Mesendoderm (in vitro differentiated cells): ENCODE data around the gene UQCRFS1.
"Not testable (repeated sequence)": the region's sequence is repeated elsewhere in the genome, so short reads cannot be mapped to it uniquely, and the experiment has no call there.

Experiments
- DNase-seq: peaks from one replicate; pipeline ENCODE4 v3.0.0; 2013
- H2AK5ac ChIP-seq: 2 replicates; pipeline ENCODE4 v1.6.1; 2013; ENCODE audit warnings: low read length, inconsistent platforms
- H2BK120ac ChIP-seq: 2 replicates; pipeline ENCODE4 v1.6.1; 2013; ENCODE audit warnings: low read depth, mild to moderate bottlenecking, low read length, moderate library complexity, mixed read lengths
- H2BK15ac ChIP-seq: replicated peaks from 2 replicates; pipeline ENCODE4 v1.6.1; 2013; ENCODE audit warnings: low read depth, mild to moderate bottlenecking, moderate library complexity
- H2BK5ac ChIP-seq: 2 replicates; pipeline ENCODE4 v1.6.1; 2013; ENCODE audit warnings: low read length, inconsistent platforms
- H3K18ac ChIP-seq: 2 replicates; pipeline ENCODE4 v1.6.1; 2013; ENCODE audit warnings: mild to moderate bottlenecking, low read length, mixed read lengths
- H3K23ac ChIP-seq: one replicate; pipeline ENCODE4 v1.6.1; 2013; ENCODE audit warnings: low read length
- H3K27ac ChIP-seq: 2 replicates; pipeline ENCODE4 v1.5.1; 2013; ENCODE audit warnings: low read depth, mild to moderate bottlenecking, inconsistent platforms, low read length, moderate library complexity
- H3K27me3 ChIP-seq: 2 replicates; pipeline ENCODE4 v1.6.1; 2013; ENCODE audit warnings: low read length, control low read depth, mild to moderate bottlenecking, inconsistent platforms; ENCODE audit not compliant: insufficient read depth, poor library complexity
- H3K36me3 ChIP-seq: 2 replicates; pipeline ENCODE4 v1.6.1; 2013; ENCODE audit warnings: low read length, inconsistent platforms; ENCODE audit not compliant: control insufficient read depth, insufficient read depth
- H3K4ac ChIP-seq: one replicate; pipeline ENCODE4 v1.6.1; 2013; ENCODE audit warnings: low read depth, mild to moderate bottlenecking, low read length, moderate library complexity
- H3K4me1 ChIP-seq: 2 replicates; pipeline ENCODE4 v1.6.1; 2013; ENCODE audit warnings: low read depth, low read length, inconsistent platforms; ENCODE audit not compliant: control insufficient read depth
- H3K4me2 ChIP-seq: 2 replicates; pipeline ENCODE4 v1.6.1; 2013; ENCODE audit warnings: low read length
- H3K4me3 ChIP-seq: 2 replicates; pipeline ENCODE4 v1.5.1; 2013; ENCODE audit warnings: mild to moderate bottlenecking, low read length
- H3K56ac ChIP-seq: one replicate; pipeline ENCODE4 v1.6.1; 2013; ENCODE audit warnings: low read length
- H3K79me1 ChIP-seq: 2 replicates; pipeline ENCODE4 v1.6.1; 2013; ENCODE audit warnings: low read length, inconsistent platforms
- H3K79me2 ChIP-seq: 2 replicates; pipeline ENCODE4 v1.6.1; 2013; ENCODE audit warnings: mild to moderate bottlenecking, low read length; ENCODE audit not compliant: control insufficient read depth, insufficient read depth
- H3K9ac ChIP-seq: 2 replicates; pipeline ENCODE4 v1.6.1; 2013; ENCODE audit warnings: low read length, inconsistent platforms
- H4K5ac ChIP-seq: one replicate; pipeline ENCODE4 v1.6.1; 2013; ENCODE audit warnings: low read length
- H4K8ac ChIP-seq: one replicate; pipeline ENCODE4 v1.6.1; 2013; ENCODE audit warnings: low read depth, mild to moderate bottlenecking, control low read depth, low read length, moderate library complexity
- WGBS: extraction: QIAGEN DNeasy Blood & Tissue Kit; methylation state at CpG from one replicate; pipeline ENCODE4 v1.1.7; 2013; ENCODE audit warnings: low lambda C conversion rate, missing lambda C conversion rate; ENCODE audit not compliant: insufficient coverage; ENCODE audit errors: extremely low coverage; 5-methylcytosine and 5-hydroxymethylcytosine counted together

Gene UQCRFS1

GRCh38 chr19:29256516-29256915, 43.6 kb upstream of the UQCRFS1 start:
- H3K27ac ChIP-seq: no peak overlapping the region
- no peak overlapping the region for H3K23ac ChIP-seq
- no peak overlapping the region for H4K8ac ChIP-seq
- H3K18ac ChIP-seq: no peak overlapping the region
- H3K79me1 ChIP-seq: no peaks in the 10 kb centered on the region
- H3K9ac ChIP-seq: no peak overlapping the region
- H2BK15ac ChIP-seq: no peak overlapping the region
- no peak overlapping the region for H3K4ac ChIP-seq
- no peak overlapping the region for H3K4me2 ChIP-seq
- no peak overlapping the region for H3K4me3 ChIP-seq
- H3K36me3 ChIP-seq: no peaks in the 10 kb centered on the region
- H2BK120ac ChIP-seq: no peak overlapping the region
- H2BK5ac ChIP-seq: no peak overlapping the region
- no peak overlapping the region for H3K56ac ChIP-seq
- DNase-seq: no peak
- no peaks in the 10 kb centered on the region for H3K27me3 ChIP-seq
- no peaks in the 10 kb centered on the region for H3K4me1 ChIP-seq
- H2AK5ac ChIP-seq: no peak overlapping the region
- no CpG with 5 or more reads among the region's 2 CpGs for WGBS
- no peaks in the 10 kb centered on the region for H3K79me2 ChIP-seq
- no peak overlapping the region for H4K5ac ChIP-seq

- H3K79me2 ChIP-seq: no peaks in the 10 kb centered on the region
- no peak overlapping the region for H3K27ac ChIP-seq
- WGBS: no CpG with 5 or more reads among the region's 8 CpGs
- no peak overlapping the region for H3K56ac ChIP-seq
- no peak overlapping the region for H2BK5ac ChIP-seq
- H2BK120ac ChIP-seq: no peak overlapping the region
- H3K18ac ChIP-seq: no peak overlapping the region
- H4K5ac ChIP-seq: no peak overlapping the region
- DNase-seq: no peak
- H3K4ac ChIP-seq: no peak overlapping the region
- H2AK5ac ChIP-seq: no peak overlapping the region
- H3K9ac ChIP-seq: no peak overlapping the region
- H3K4me3 ChIP-seq: no peak overlapping the region
- no peak overlapping the region for H4K8ac ChIP-seq
- H3K4me1 ChIP-seq: no peaks in the 10 kb centered on the region
- H3K79me1 ChIP-seq: no peaks in the 10 kb centered on the region
- no peak overlapping the region for H3K4me2 ChIP-seq
- no peak overlapping the region for H3K23ac ChIP-seq
- no peak overlapping the region for H2BK15ac ChIP-seq
- no peaks in the 10 kb centered on the region for H3K36me3 ChIP-seq
- no peaks in the 10 kb centered on the region for H3K27me3 ChIP-seq
These were observed 43.0 kb upstream of the UQCRFS1 start for GRCh38 chr19:29255912-29256311.

- H4K8ac ChIP-seq: no peak overlapping the region
- H3K23ac ChIP-seq: no peak overlapping the region
- H3K27me3 ChIP-seq: no peaks in the 10 kb centered on the region
- H3K36me3 ChIP-seq: no peaks in the 10 kb centered on the region
- H3K9ac ChIP-seq: no peak overlapping the region
- H2BK15ac ChIP-seq: no peak overlapping the region
- no peaks in the 10 kb centered on the region for H3K79me1 ChIP-seq
- H4K5ac ChIP-seq: no peak overlapping the region
- no peak overlapping the region for H3K56ac ChIP-seq
- H3K4ac ChIP-seq: no peak overlapping the region
- H3K4me1 ChIP-seq: no peaks in the 10 kb centered on the region
- no CpG with 5 or more reads among the region's 9 CpGs for WGBS
- H3K27ac ChIP-seq: no peak overlapping the region
- H3K4me2 ChIP-seq: no peak overlapping the region
- H3K4me3 ChIP-seq: no peak overlapping the region
- no peak overlapping the region for H2AK5ac ChIP-seq
- no peaks in the 10 kb centered on the region for H3K79me2 ChIP-seq
- DNase-seq: no peak
- no peak overlapping the region for H2BK120ac ChIP-seq
- H2BK5ac ChIP-seq: no peak overlapping the region
- no peak overlapping the region for H3K18ac ChIP-seq
These were observed 42.1 kb upstream of the UQCRFS1 start for GRCh38 chr19:29255006-29255405.

GRCh38 chr19:29249798-29250197, 36.8 kb upstream of the UQCRFS1 start:
- H3K4ac ChIP-seq, H3K18ac ChIP-seq, DNase-seq, H3K56ac ChIP-seq, H3K4me3 ChIP-seq, H3K27ac ChIP-seq, H3K4me1 ChIP-seq, H3K23ac ChIP-seq, H3K79me2 ChIP-seq, H4K5ac ChIP-seq, H3K79me1 ChIP-seq, H2BK15ac ChIP-seq, H3K27me3 ChIP-seq, H3K4me2 ChIP-seq, H3K36me3 ChIP-seq, H2BK120ac ChIP-seq, H3K9ac ChIP-seq, H2AK5ac ChIP-seq, H2BK5ac ChIP-seq, H4K8ac ChIP-seq: not testable (repeated sequence)
- WGBS: no CpG with 5 or more reads among the region's 3 CpGs

GRCh38 chr19:29248332-29248844, 35.4 kb upstream of the UQCRFS1 start:
- Histone ChIP-seq H2AK5ac (no peak overlapping the region), H3K9ac (no peak overlapping the region), H3K4ac (no peak overlapping the region), H3K27ac (no peak overlapping the region), H3K4me1 (no peaks in the 10 kb centered on the region), H2BK5ac (no peak overlapping the region), H3K23ac (no peak overlapping the region), H4K5ac (no peak overlapping the region), H3K79me2 (no peaks in the 10 kb centered on the region), H3K79me1 (no peaks in the 10 kb centered on the region), H3K56ac (no peak overlapping the region), H3K4me2 (no peak overlapping the region), H3K18ac (no peak overlapping the region), H3K27me3 (no peaks in the 10 kb centered on the region), H4K8ac (no peak overlapping the region), H2BK15ac (no peak overlapping the region), H2BK120ac (no peak overlapping the region), H3K36me3 (no peaks in the 10 kb centered on the region), H3K4me3 (no peak overlapping the region)
- WGBS: no CpG with 5 or more reads among the region's 9 CpGs
- no peak for DNase-seq

GRCh38 chr19:29247872-29248271, 34.9 kb upstream of the UQCRFS1 start:
- Histone ChIP-seq H3K9ac (no peak overlapping the region), H3K4me1 (no peaks in the 10 kb centered on the region), H3K36me3 (no peaks in the 10 kb centered on the region), H3K4me3 (no peak overlapping the region), H2BK5ac (no peak overlapping the region), H4K8ac (no peak overlapping the region), H4K5ac (no peak overlapping the region), H2BK120ac (no peak overlapping the region), H3K18ac (no peak overlapping the region), H3K79me2 (no peaks in the 10 kb centered on the region), H3K23ac (no peak overlapping the region), H3K4me2 (no peak overlapping the region), H2BK15ac (no peak overlapping the region), H3K79me1 (no peaks in the 10 kb centered on the region), H3K4ac (no peak overlapping the region), H2AK5ac (no peak overlapping the region), H3K27me3 (no peaks in the 10 kb centered on the region), H3K27ac (no peak overlapping the region), H3K56ac (no peak overlapping the region)
- WGBS: no CpG with 5 or more reads among the region's 9 CpGs
- DNase-seq: no peak
